ENCODE results near the gene RAP1A. TPM values are rescaled to one million over a fixed set of nuclear protein-coding genes. Genes with fewer than 3 reads are reported as not detected.
A peak's percentile ranks its signal among the peaks of the same experiment; 100 is the strongest.

Gene RAP1A
- total RNA-seq, result 100 to 1,000 TPM; 125 to 174 TPM
- polyA plus RNA-seq, result 100 to 1,000 TPM; 108 to 318 TPM
- long read RNA-seq, donor 1, full-length matches to known transcripts, result 63 of 120 reads
- long read RNA-seq, donor 1, partial matches to known transcripts, result 15 of 120 reads
- long read RNA-seq, donor 1, other reads (novel, unspliced or antisense), result 42 of 120 reads
- long read RNA-seq, donor 2, full-length matches to known transcripts, result 25 of 53 reads
- long read RNA-seq, donor 2, partial matches to known transcripts, result 9 of 53 reads
- long read RNA-seq, donor 2, other reads (novel, unspliced or antisense), result 19 of 53 reads

GRCh38 chr1:111619635-111620440, at the start of gene RAP1A:
TSS of gene RAP1A (plus strand) at chr1:111619789. CDS start at chr1:111691361, 71,572 bp downstream.
- peaks cover 0 to 8% of the 10 kb centered on the region in 2 donors for H3K4me1 ChIP-seq (ENCODE audit: control insufficient read depth in 1 of 2, insufficient read depth in 2 of 2, low read length in 2 of 2)
- H3K36me3 ChIP-seq (ENCODE audit: control insufficient read depth in 1 of 2, insufficient read depth in 2 of 2, low read length in 1 of 2), result no peaks in the 10 kb centered on the region
- peak within 1 kb of the TSS; percentile 71 to 92 for H3K4me3 ChIP-seq (ENCODE audit: low read length in 2 of 2)
- peak within 1 kb of the TSS; percentile 85 to 90 for H3K27ac ChIP-seq (ENCODE audit: low read depth in 1 of 2, low read length in 2 of 2)
- peak; percentile 98 for ATAC-seq (ENCODE audit: low FRiP score)
- intact Hi-C loops (cut with DNase I), result loop anchor here (2.0 to 5.0 kb wide), 4 partner anchors 27 to 113 kb away; no protein-coding TSS in a partner anchor
- WGBS, 2 donors, result 1% methylated on average over 64 to 79 of the region's 79 CpGs
- peak; percentile 96 to 99 for DNase-seq
- H3K27me3 ChIP-seq (ENCODE audit: control insufficient read depth in 1 of 2, insufficient read depth in 2 of 2, low read length in 1 of 2), result no peaks in the 10 kb centered on the region
- H3K9me3 ChIP-seq (ENCODE audit: control insufficient read depth, low read length), result no peaks in the 10 kb centered on the region

GRCh38 chr1:111569913-111570312, 49.7 kb upstream of the RAP1A start:
- Histone ChIP-seq H3K4me3 (ENCODE audit: low read length in 2 of 2) (no peak overlapping the region), H3K9me3 (ENCODE audit: control insufficient read depth, low read length) (no peaks in the 10 kb centered on the region), H3K27me3 (ENCODE audit: control insufficient read depth in 1 of 2, insufficient read depth in 2 of 2, low read length in 1 of 2) (no peaks in the 10 kb centered on the region), H3K36me3 (ENCODE audit: control insufficient read depth in 1 of 2, insufficient read depth in 2 of 2, low read length in 1 of 2) (no peaks in the 10 kb centered on the region), H3K27ac (ENCODE audit: low read depth in 1 of 2, low read length in 2 of 2) (no peak overlapping the region), H3K4me1 (ENCODE audit: control insufficient read depth in 1 of 2, insufficient read depth in 2 of 2, low read length in 2 of 2) (no peaks in the 10 kb centered on the region)
- DNase-seq (no peak), ATAC-seq (ENCODE audit: low FRiP score) (no peak)
- 28 to 30% methylated on average over 3 of the region's 3 CpGs for WGBS, 2 donors
- intact Hi-C loops (cut with DNase I), result no loop called here

GRCh38 chr1:111570781-111571181, 48.8 kb upstream of the RAP1A start:
- Histone ChIP-seq H3K27ac (ENCODE audit: low read depth in 1 of 2, low read length in 2 of 2) (no peak overlapping the region), H3K9me3 (ENCODE audit: control insufficient read depth, low read length) (no peaks in the 10 kb centered on the region), H3K4me1 (ENCODE audit: control insufficient read depth in 1 of 2, insufficient read depth in 2 of 2, low read length in 2 of 2) (no peaks in the 10 kb centered on the region), H3K36me3 (ENCODE audit: control insufficient read depth in 1 of 2, insufficient read depth in 2 of 2, low read length in 1 of 2) (no peaks in the 10 kb centered on the region), H3K27me3 (ENCODE audit: control insufficient read depth in 1 of 2, insufficient read depth in 2 of 2, low read length in 1 of 2) (no peaks in the 10 kb centered on the region), H3K4me3 (ENCODE audit: low read length in 2 of 2) (no peak overlapping the region)
- intact Hi-C loops (cut with DNase I), result no loop called here
- DNase-seq (no peak), ATAC-seq (ENCODE audit: low FRiP score) (no peak)
- 85 to 94% methylated on average over 2 of the region's 2 CpGs for WGBS, 2 donors

- Histone ChIP-seq H3K4me1 (ENCODE audit: control insufficient read depth in 1 of 2, insufficient read depth in 2 of 2, low read length in 2 of 2) (no peaks in the 10 kb centered on the region), H3K9me3 (ENCODE audit: control insufficient read depth, low read length) (no peaks in the 10 kb centered on the region), H3K36me3 (ENCODE audit: control insufficient read depth in 1 of 2, insufficient read depth in 2 of 2, low read length in 1 of 2) (no peaks in the 10 kb centered on the region), H3K27ac (ENCODE audit: low read depth in 1 of 2, low read length in 2 of 2) (no peak overlapping the region), H3K27me3 (ENCODE audit: control insufficient read depth in 1 of 2, insufficient read depth in 2 of 2, low read length in 1 of 2) (no peaks in the 10 kb centered on the region), H3K4me3 (ENCODE audit: low read length in 2 of 2) (no peak overlapping the region)
- ATAC-seq (ENCODE audit: low FRiP score) (no peak), DNase-seq (no peak)
- 87 to 90% methylated on average over 3 of the region's 3 CpGs for WGBS, 2 donors
- intact Hi-C loops (cut with DNase I), result no loop called here
Measured at GRCh38 chr1:111571239-111571638, 48.4 kb upstream of the RAP1A start.

- intact Hi-C loops (cut with DNase I), result no loop called here
- Histone ChIP-seq H3K27ac (ENCODE audit: low read depth in 1 of 2, low read length in 2 of 2) (no peak overlapping the region), H3K36me3 (ENCODE audit: control insufficient read depth in 1 of 2, insufficient read depth in 2 of 2, low read length in 1 of 2) (no peaks in the 10 kb centered on the region), H3K4me1 (ENCODE audit: control insufficient read depth in 1 of 2, insufficient read depth in 2 of 2, low read length in 2 of 2) (no peaks in the 10 kb centered on the region), H3K4me3 (ENCODE audit: low read length in 2 of 2) (no peak overlapping the region), H3K27me3 (ENCODE audit: control insufficient read depth in 1 of 2, insufficient read depth in 2 of 2, low read length in 1 of 2) (no peaks in the 10 kb centered on the region), H3K9me3 (ENCODE audit: control insufficient read depth, low read length) (no peaks in the 10 kb centered on the region)
- DNase-seq (no peak), ATAC-seq (ENCODE audit: low FRiP score) (no peak)
- 20 to 29% methylated on average over 2 of the region's 2 CpGs for WGBS, 2 donors
Measured at GRCh38 chr1:111571987-111572386, 47.6 kb upstream of the RAP1A start.

- no peaks in the 10 kb centered on the region for H3K36me3 ChIP-seq (ENCODE audit: control insufficient read depth in 1 of 2, insufficient read depth in 2 of 2, low read length in 1 of 2)
- no peak for DNase-seq
- ATAC-seq (ENCODE audit: low FRiP score), result no peak
- H3K9me3 ChIP-seq (ENCODE audit: control insufficient read depth, low read length), result no peaks in the 10 kb centered on the region
- 23 to 28% methylated on average over 7 of the region's 7 CpGs for WGBS, 2 donors
- intact Hi-C loops (cut with DNase I), result no loop called here
- H3K4me3 ChIP-seq (ENCODE audit: low read length in 2 of 2), result no peak overlapping the region
- no peaks in the 10 kb centered on the region for H3K27me3 ChIP-seq (ENCODE audit: control insufficient read depth in 1 of 2, insufficient read depth in 2 of 2, low read length in 1 of 2)
- no peaks in the 10 kb centered on the region for H3K4me1 ChIP-seq (ENCODE audit: control insufficient read depth in 1 of 2, insufficient read depth in 2 of 2, low read length in 2 of 2)
- H3K27ac ChIP-seq (ENCODE audit: low read depth in 1 of 2, low read length in 2 of 2), result no peak overlapping the region
Measured at GRCh38 chr1:111576547-111576946, 43.0 kb upstream of the RAP1A start.

- Histone ChIP-seq H3K9me3 (ENCODE audit: control insufficient read depth, low read length) (no peaks in the 10 kb centered on the region), H3K36me3 (ENCODE audit: control insufficient read depth in 1 of 2, insufficient read depth in 2 of 2, low read length in 1 of 2) (no peaks in the 10 kb centered on the region), H3K27ac (ENCODE audit: low read depth in 1 of 2, low read length in 2 of 2) (no peak overlapping the region), H3K4me1 (ENCODE audit: control insufficient read depth in 1 of 2, insufficient read depth in 2 of 2, low read length in 2 of 2) (no peaks in the 10 kb centered on the region), H3K4me3 (ENCODE audit: low read length in 2 of 2) (no peak overlapping the region), H3K27me3 (ENCODE audit: control insufficient read depth in 1 of 2, insufficient read depth in 2 of 2, low read length in 1 of 2) (no peaks in the 10 kb centered on the region)
- 94 to 95% methylated on average over 2 of the region's 2 CpGs for WGBS, 2 donors
- DNase-seq (no peak), ATAC-seq (ENCODE audit: low FRiP score) (no peak)
- intact Hi-C loops (cut with DNase I), result no loop called here
Measured at GRCh38 chr1:111577814-111578213, 41.8 kb upstream of the RAP1A start.

GRCh38 chr1:111581166-111581565, 38.4 kb upstream of the RAP1A start:
- Histone ChIP-seq H3K9me3 (ENCODE audit: control insufficient read depth, low read length) (no peaks in the 10 kb centered on the region), H3K27ac (ENCODE audit: low read depth in 1 of 2, low read length in 2 of 2) (no peak overlapping the region), H3K4me1 (ENCODE audit: control insufficient read depth in 1 of 2, insufficient read depth in 2 of 2, low read length in 2 of 2) (no peaks in the 10 kb centered on the region), H3K27me3 (ENCODE audit: control insufficient read depth in 1 of 2, insufficient read depth in 2 of 2, low read length in 1 of 2) (no peaks in the 10 kb centered on the region), H3K36me3 (ENCODE audit: control insufficient read depth in 1 of 2, insufficient read depth in 2 of 2, low read length in 1 of 2) (no peaks in the 10 kb centered on the region), H3K4me3 (ENCODE audit: low read length in 2 of 2) (no peak overlapping the region)
- intact Hi-C loops (cut with DNase I), result no loop called here
- WGBS, 2 donors, result 29% methylated on average over 2 of the region's 2 CpGs
- ATAC-seq (ENCODE audit: low FRiP score) (no peak), DNase-seq (no peak)

GRCh38 chr1:111582016-111582415, 37.6 kb upstream of the RAP1A start:
- H3K36me3 ChIP-seq (ENCODE audit: control insufficient read depth in 1 of 2, insufficient read depth in 2 of 2, low read length in 1 of 2), result no peaks in the 10 kb centered on the region
- H3K27me3 ChIP-seq (ENCODE audit: control insufficient read depth in 1 of 2, insufficient read depth in 2 of 2, low read length in 1 of 2), result no peaks in the 10 kb centered on the region
- no peaks in the 10 kb centered on the region for H3K4me1 ChIP-seq (ENCODE audit: control insufficient read depth in 1 of 2, insufficient read depth in 2 of 2, low read length in 2 of 2)
- WGBS, 2 donors, result 79 to 88% methylated on average over 1 of the region's 1 CpG
- no peaks in the 10 kb centered on the region for H3K9me3 ChIP-seq (ENCODE audit: control insufficient read depth, low read length)
- intact Hi-C loops (cut with DNase I), result no loop called here
- H3K4me3 ChIP-seq (ENCODE audit: low read length in 2 of 2), result no peak overlapping the region
- H3K27ac ChIP-seq (ENCODE audit: low read depth in 1 of 2, low read length in 2 of 2), result no peak overlapping the region
- DNase-seq (no peak), ATAC-seq (ENCODE audit: low FRiP score) (no peak)

Measured in aorta (tissue), 5 donors.